ENCODE data around the gene WDR46.

DNA sequence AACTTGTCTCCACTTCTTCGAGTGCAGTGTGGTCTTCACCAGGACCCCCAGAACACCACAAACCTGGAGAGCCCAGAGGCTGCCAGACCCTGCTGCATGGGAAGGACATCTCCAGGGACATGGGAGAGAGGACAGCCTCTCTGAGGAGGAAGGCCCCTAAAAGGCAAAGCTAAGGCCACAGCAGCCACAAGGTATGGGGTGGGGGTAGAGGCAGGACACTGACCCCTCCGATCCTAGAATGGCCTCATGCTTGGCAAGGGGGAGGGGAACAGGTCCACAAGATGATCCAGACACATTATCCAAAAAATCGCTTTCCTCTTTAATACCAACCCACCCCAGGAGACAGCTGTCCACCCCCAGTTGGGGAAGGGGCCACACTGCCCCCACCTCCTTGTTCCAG, 10.2 kb downstream of the WDR46 start:
- TF ChIP-seq, protein P1, sequence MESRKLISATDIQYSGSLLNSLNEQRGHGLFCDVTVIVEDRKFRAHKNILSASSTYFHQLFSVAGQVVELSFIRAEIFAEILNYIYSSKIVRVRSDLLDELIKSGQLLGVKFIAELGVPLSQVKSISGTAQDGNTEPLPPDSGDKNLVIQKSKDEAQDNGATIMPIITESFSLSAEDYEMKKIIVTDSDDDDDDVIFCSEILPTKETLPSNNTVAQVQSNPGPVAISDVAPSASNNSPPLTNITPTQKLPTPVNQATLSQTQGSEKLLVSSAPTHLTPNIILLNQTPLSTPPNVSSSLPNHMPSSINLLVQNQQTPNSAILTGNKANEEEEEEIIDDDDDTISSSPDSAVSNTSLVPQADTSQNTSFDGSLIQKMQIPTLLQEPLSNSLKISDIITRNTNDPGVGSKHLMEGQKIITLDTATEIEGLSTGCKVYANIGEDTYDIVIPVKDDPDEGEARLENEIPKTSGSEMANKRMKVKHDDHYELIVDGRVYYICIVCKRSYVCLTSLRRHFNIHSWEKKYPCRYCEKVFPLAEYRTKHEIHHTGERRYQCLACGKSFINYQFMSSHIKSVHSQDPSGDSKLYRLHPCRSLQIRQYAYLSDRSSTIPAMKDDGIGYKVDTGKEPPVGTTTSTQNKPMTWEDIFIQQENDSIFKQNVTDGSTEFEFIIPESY (IDR thresholded peaks at IDR 0.05; ENCODE audit: extremely low read depth, insufficient replicate concordance, low read length) = no peak
- TF ChIP-seq, protein P2, sequence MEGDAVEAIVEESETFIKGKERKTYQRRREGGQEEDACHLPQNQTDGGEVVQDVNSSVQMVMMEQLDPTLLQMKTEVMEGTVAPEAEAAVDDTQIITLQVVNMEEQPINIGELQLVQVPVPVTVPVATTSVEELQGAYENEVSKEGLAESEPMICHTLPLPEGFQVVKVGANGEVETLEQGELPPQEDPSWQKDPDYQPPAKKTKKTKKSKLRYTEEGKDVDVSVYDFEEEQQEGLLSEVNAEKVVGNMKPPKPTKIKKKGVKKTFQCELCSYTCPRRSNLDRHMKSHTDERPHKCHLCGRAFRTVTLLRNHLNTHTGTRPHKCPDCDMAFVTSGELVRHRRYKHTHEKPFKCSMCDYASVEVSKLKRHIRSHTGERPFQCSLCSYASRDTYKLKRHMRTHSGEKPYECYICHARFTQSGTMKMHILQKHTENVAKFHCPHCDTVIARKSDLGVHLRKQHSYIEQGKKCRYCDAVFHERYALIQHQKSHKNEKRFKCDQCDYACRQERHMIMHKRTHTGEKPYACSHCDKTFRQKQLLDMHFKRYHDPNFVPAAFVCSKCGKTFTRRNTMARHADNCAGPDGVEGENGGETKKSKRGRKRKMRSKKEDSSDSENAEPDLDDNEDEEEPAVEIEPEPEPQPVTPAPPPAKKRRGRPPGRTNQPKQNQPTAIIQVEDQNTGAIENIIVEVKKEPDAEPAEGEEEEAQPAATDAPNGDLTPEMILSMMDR (IDR thresholded peaks at IDR 0.05 in 2 of 3, conservative IDR thresholded peaks at IDR 0.05 in 1 of 3; ENCODE audit: borderline replicate concordance in 1 of 3, insufficient read depth in 1 of 3, low read depth in 2 of 3, low read length in 2 of 3) = no peak
- TF ChIP-seq YY1 (IDR thresholded peaks at IDR 0.05; ENCODE audit: extremely low read depth, insufficient replicate concordance, low read depth, low read length) = no peak
- no peak for TF ChIP-seq RAD21 (IDR thresholded peaks at IDR 0.05; ENCODE audit: low read depth)
- TF ChIP-seq MAX (IDR thresholded peaks at IDR 0.05) = no peak
- TF ChIP-seq POLR2A (IDR thresholded peaks at IDR 0.05; ENCODE audit: borderline replicate concordance, extremely low read depth, insufficient read depth, insufficient read length) = no peak
- no peak for TF ChIP-seq EZH2 (IDR thresholded peaks at IDR 0.05)
- TF ChIP-seq SP1 (IDR thresholded peaks at IDR 0.05; ENCODE audit: low read depth) = no peak

Data from HCT116 (cell line).